ENCODE measurements around the gene TMPRSS9.

The TMPRSS9 gene

GRCh38 chr19:2342656-2343288 lies 17.3 kb upstream of the TMPRSS9 start:
- Histone ChIP-seq H3K4me2 (ENCODE audit: low read length) (no peak overlapping the region), H2AFZ (no peak overlapping the region), H3K4me3 (ENCODE audit: low read depth, low read length) (no peak overlapping the region), H3K27ac (no peak overlapping the region), H3K9me3 (ENCODE audit: control insufficient read depth, low read length) (no peaks in the 10 kb centered on the region), H3K79me2 (no peaks in the 10 kb centered on the region), H3K36me3 (ENCODE audit: control insufficient read depth, insufficient read depth, low read length) (no peaks in the 10 kb centered on the region), H3K9ac (no peak overlapping the region), H3K27me3 (ENCODE audit: control insufficient read depth, insufficient read depth, low read length) (no peaks in the 10 kb centered on the region), H3K4me1 (no peaks in the 10 kb centered on the region)
- TF ChIP-seq, protein P1, sequence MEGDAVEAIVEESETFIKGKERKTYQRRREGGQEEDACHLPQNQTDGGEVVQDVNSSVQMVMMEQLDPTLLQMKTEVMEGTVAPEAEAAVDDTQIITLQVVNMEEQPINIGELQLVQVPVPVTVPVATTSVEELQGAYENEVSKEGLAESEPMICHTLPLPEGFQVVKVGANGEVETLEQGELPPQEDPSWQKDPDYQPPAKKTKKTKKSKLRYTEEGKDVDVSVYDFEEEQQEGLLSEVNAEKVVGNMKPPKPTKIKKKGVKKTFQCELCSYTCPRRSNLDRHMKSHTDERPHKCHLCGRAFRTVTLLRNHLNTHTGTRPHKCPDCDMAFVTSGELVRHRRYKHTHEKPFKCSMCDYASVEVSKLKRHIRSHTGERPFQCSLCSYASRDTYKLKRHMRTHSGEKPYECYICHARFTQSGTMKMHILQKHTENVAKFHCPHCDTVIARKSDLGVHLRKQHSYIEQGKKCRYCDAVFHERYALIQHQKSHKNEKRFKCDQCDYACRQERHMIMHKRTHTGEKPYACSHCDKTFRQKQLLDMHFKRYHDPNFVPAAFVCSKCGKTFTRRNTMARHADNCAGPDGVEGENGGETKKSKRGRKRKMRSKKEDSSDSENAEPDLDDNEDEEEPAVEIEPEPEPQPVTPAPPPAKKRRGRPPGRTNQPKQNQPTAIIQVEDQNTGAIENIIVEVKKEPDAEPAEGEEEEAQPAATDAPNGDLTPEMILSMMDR (IDR thresholded peaks at IDR 0.05) = no peak

DNA sequence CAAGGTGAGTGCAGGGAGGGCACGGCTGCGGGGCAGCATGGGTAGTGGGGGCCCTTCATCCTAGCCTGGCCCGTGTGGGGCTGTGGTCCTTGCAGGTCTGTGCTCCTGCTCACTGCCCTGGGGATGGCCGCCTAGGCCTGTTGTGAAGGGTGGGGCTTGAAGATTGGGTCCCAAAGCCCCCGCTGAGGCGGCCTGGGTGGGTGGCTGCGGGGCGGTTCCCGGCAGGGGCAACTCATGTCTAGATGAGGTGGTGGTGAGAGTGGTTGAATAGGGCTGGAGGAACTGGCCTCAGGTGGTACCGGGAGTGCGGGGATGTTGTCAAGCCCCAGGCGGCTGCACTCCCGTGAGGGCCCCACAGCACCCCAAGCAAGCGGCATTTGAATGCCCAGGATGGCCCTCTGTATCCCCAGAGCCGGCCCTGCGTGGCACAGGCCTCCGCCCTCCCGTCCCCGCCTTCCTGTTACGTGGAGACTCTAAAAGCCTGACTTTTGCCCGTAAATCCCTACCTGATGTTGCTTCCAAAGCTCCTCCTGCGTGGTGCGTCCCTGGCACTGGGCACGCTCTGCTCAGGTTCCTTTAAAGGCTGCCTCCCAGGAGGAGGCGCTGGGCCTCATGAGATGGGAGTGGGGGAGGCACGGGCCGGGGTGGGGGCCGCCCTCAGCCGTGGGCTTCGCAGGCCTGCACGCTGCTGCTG lies 16.6 kb upstream of the TMPRSS9 start:
- Histone ChIP-seq H2AFZ (no peak overlapping the region), H3K4me1 (no peaks in the 10 kb centered on the region), H3K4me2 (ENCODE audit: low read length) (no peak overlapping the region), H3K27ac (no peak overlapping the region), H3K36me3 (ENCODE audit: control insufficient read depth, insufficient read depth, low read length) (no peaks in the 10 kb centered on the region), H3K79me2 (no peaks in the 10 kb centered on the region), H3K27me3 (ENCODE audit: control insufficient read depth, insufficient read depth, low read length) (no peaks in the 10 kb centered on the region), H3K9me3 (ENCODE audit: control insufficient read depth, low read length) (no peaks in the 10 kb centered on the region), H3K4me3 (ENCODE audit: low read depth, low read length) (no peak overlapping the region), H3K9ac (no peak overlapping the region)
- TF ChIP-seq, protein P1 (IDR thresholded peaks at IDR 0.05) = no peak

GRCh38 chr19:2344381-2344870 lies 15.6 kb upstream of the TMPRSS9 start:
- TF ChIP-seq, protein P1 (IDR thresholded peaks at IDR 0.05) = no peak
- Histone ChIP-seq H3K9ac (no peak overlapping the region), H3K79me2 (no peaks in the 10 kb centered on the region), H3K27me3 (ENCODE audit: control insufficient read depth, insufficient read depth, low read length) (no peaks in the 10 kb centered on the region), H3K36me3 (ENCODE audit: control insufficient read depth, insufficient read depth, low read length) (no peaks in the 10 kb centered on the region), H2AFZ (no peak overlapping the region), H3K4me1 (no peaks in the 10 kb centered on the region), H3K4me3 (ENCODE audit: low read depth, low read length) (no peak overlapping the region), H3K9me3 (ENCODE audit: control insufficient read depth, low read length) (no peaks in the 10 kb centered on the region), H3K4me2 (ENCODE audit: low read length) (no peak overlapping the region), H3K27ac (no peak overlapping the region)

- Histone ChIP-seq H3K4me2 (ENCODE audit: low read length) (no peak overlapping the region), H3K79me2 (no peaks in the 10 kb centered on the region), H3K27ac (no peak overlapping the region), H3K27me3 (ENCODE audit: control insufficient read depth, insufficient read depth, low read length) (no peaks in the 10 kb centered on the region), H3K9ac (no peak overlapping the region), H3K9me3 (ENCODE audit: control insufficient read depth, low read length) (no peaks in the 10 kb centered on the region), H3K4me3 (ENCODE audit: low read depth, low read length) (no peak overlapping the region), H2AFZ (no peak overlapping the region), H3K36me3 (ENCODE audit: control insufficient read depth, insufficient read depth, low read length) (no peaks in the 10 kb centered on the region), H3K4me1 (no peaks in the 10 kb centered on the region)
- TF ChIP-seq, protein P1 (IDR thresholded peaks at IDR 0.05) = no peak
Observed at GRCh38 chr19:2345076-2345475, 15.0 kb upstream of the TMPRSS9 start.
